ENCODE data around the gene WIZ.
A peak's percentile ranks its signal among the peaks of the same experiment; 100 is the strongest.

The WIZ gene

GRCh38 chr19:15445227-15445605 is 4.5 kb downstream of the WIZ start:
- DNase-seq (ENCODE audit: low read depth) = no peak

- DNase-seq (ENCODE audit: low read depth) = no peak
Observed at GRCh38 chr19:15444505-15445226, 5.1 kb downstream of the WIZ start.

GRCh38 chr19:15443838-15444237 is 5.9 kb downstream of the WIZ start:
- no peak for DNase-seq (ENCODE audit: low read depth)

GRCh38 chr19:15443325-15443724 is 6.4 kb downstream of the WIZ start:
- DNase-seq (ENCODE audit: low read depth) = no peak

GRCh38 chr19:15442142-15442920 is 7.4 kb downstream of the WIZ start:
- no peak for DNase-seq (ENCODE audit: low read depth)

- no peak for DNase-seq (ENCODE audit: low read depth)
Observed at GRCh38 chr19:15441317-15441716, 8.4 kb downstream of the WIZ start.

GRCh38 chr19:15439821-15440641 is 9.7 kb downstream of the WIZ start:
- DNase-seq (ENCODE audit: low read depth) = no peak

- DNase-seq (ENCODE audit: low read depth) = no peak
Observed at GRCh38 chr19:15439078-15439799, 10.5 kb downstream of the WIZ start.

- DNase-seq (ENCODE audit: low read depth) = no peak
Observed at GRCh38 chr19:15438577-15438976, 11.2 kb downstream of the WIZ start.

- DNase-seq (ENCODE audit: low read depth) = no peak
Observed at GRCh38 chr19:15438124-15438496, 11.6 kb downstream of the WIZ start.

- no peak for DNase-seq (ENCODE audit: low read depth)
Observed at GRCh38 chr19:15437355-15438123, 12.2 kb downstream of the WIZ start.

- DNase-seq (ENCODE audit: low read depth) = no peak
Observed at GRCh38 chr19:15436826-15437110, 13.0 kb downstream of the WIZ start.

- no peak for DNase-seq (ENCODE audit: low read depth)
Observed at GRCh38 chr19:15436012-15436825, 13.5 kb downstream of the WIZ start.

GRCh38 chr19:15433519-15434069 is 16.2 kb downstream of the WIZ start:
- DNase-seq (ENCODE audit: low read depth) = no peak

- DNase-seq (ENCODE audit: low read depth) = peak; percentile 86
Observed at GRCh38 chr19:15432629-15433518, 16.9 kb downstream of the WIZ start.

GRCh38 chr19:15432018-15432494 is 17.7 kb downstream of the WIZ start:
- no peak for DNase-seq (ENCODE audit: low read depth)

- no peak for DNase-seq (ENCODE audit: low read depth)
Observed at GRCh38 chr19:15431396-15432017, 18.2 kb downstream of the WIZ start.

GRCh38 chr19:15430526-15431120 is 19.1 kb downstream of the WIZ start:
- no peak for DNase-seq (ENCODE audit: low read depth)
